ENCODE results near the gene NRROS. TPM values are rescaled to one million over a fixed set of nuclear protein-coding genes. Genes with fewer than 3 reads are reported as not detected.
A peak's percentile ranks its signal among the peaks of the same experiment; 100 is the strongest.
"Not testable (repeated sequence)": the region's sequence is repeated elsewhere in the genome, so short reads cannot be mapped to it uniquely, and the experiment has no call there.

NRROS gene
- total RNA-seq, result 0.72 to 1.3 TPM (median 0.93 TPM) in 3 replicates

DNA sequence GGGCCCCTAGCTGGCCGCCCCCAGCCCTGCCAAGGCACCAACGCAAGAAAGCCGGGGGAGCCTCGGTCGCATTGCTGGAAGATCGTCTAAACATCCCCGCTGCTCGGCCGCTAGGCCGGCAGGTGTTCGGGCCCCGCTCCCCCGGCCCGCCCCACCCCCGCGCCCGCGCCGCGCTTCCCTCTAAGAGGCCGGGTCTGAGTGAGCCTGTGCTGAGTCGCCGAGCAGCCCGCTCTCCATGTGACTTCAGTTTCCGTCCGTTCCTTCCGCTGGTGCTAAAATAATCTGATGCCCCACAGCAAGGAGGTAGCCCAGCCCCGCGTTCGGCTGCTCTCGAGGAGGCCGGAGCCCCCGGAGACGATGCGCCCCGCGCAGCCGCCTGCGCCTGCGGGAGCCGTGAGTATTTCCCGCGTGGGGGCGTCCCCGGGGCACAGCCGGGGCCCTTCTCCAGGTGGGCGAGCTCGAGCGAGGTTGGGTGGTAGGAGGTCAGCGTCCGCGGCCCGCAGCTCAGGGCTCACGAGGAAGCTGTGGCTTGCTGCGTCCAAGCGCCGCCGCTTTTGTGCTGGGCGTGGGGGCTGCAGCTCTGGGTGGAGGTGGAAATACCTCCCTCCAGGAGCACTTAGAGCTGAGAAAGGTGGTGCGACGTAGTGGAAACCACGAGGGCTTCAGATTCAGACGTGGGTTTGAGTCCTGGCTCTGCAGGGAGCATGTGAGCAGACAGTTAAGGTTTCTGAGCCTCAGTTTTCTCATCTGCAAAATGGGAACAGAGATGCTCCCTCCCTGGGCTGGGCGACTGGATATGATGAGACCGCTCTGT is at the start of gene NRROS:
Gene NRROS, plus strand, starts transcription at position 212 of the 814 bp plus-strand sequence. CDS start 14,846 bp downstream, outside the sequence.
- Mint-ChIP-seq H3K36me3 (no peaks in the 10 kb centered on the region), H3K4me1 (peaks cover 6% of the 10 kb centered on the region), H3K9me3 (no peaks in the 10 kb centered on the region), H3K27ac (no peak within 1 kb of the TSS), H3K27me3 (ENCODE audit: low read depth) (peaks cover 33% of the 10 kb centered on the region), H3K4me3 (peak within 1 kb of the TSS; percentile 61)
- TF ChIP-seq, protein P1, sequence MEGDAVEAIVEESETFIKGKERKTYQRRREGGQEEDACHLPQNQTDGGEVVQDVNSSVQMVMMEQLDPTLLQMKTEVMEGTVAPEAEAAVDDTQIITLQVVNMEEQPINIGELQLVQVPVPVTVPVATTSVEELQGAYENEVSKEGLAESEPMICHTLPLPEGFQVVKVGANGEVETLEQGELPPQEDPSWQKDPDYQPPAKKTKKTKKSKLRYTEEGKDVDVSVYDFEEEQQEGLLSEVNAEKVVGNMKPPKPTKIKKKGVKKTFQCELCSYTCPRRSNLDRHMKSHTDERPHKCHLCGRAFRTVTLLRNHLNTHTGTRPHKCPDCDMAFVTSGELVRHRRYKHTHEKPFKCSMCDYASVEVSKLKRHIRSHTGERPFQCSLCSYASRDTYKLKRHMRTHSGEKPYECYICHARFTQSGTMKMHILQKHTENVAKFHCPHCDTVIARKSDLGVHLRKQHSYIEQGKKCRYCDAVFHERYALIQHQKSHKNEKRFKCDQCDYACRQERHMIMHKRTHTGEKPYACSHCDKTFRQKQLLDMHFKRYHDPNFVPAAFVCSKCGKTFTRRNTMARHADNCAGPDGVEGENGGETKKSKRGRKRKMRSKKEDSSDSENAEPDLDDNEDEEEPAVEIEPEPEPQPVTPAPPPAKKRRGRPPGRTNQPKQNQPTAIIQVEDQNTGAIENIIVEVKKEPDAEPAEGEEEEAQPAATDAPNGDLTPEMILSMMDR (IDR thresholded peaks at IDR 0.05; ENCODE audit: unreplicated experiment), result no peak
- DNase-seq (ENCODE audit: low spot score in 2 of 2, unreplicated experiment in 2 of 2), result peak in 1 of 2 experiments; percentile 53

DNA sequence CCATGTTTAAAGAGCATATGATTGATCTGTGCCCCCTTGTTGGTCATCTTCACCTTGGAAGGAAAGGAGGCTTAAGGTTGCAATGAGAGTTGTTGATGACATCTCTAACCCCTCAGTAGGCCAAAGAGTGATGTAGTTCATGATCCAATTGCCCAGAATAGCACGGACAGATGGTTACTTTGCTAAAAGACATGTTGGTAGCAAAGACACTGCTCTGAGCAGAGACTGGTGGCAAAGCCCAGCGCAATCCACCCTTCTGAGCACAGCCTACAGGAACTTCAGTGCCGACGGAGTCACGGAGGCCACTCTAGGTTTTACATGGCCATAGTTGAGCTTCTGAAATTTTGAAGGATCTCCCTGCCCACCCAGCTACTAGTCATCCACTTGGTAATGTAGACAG is 49.2 kb upstream of the NRROS start:
- no peak overlapping the region for H3K4me3 Mint-ChIP-seq
- H3K4me1 Mint-ChIP-seq, result no peaks in the 10 kb centered on the region
- DNase-seq (ENCODE audit: low spot score in 2 of 2, unreplicated experiment in 2 of 2), result no peak
- peaks cover 8% of the 10 kb centered on the region for H3K36me3 Mint-ChIP-seq
- TF ChIP-seq, protein P1 (IDR thresholded peaks at IDR 0.05; ENCODE audit: unreplicated experiment), result no peak
- H3K27me3 Mint-ChIP-seq (ENCODE audit: low read depth), result no peaks in the 10 kb centered on the region
- no peaks in the 10 kb centered on the region for H3K9me3 Mint-ChIP-seq
- H3K27ac Mint-ChIP-seq, result no peak overlapping the region

DNA sequence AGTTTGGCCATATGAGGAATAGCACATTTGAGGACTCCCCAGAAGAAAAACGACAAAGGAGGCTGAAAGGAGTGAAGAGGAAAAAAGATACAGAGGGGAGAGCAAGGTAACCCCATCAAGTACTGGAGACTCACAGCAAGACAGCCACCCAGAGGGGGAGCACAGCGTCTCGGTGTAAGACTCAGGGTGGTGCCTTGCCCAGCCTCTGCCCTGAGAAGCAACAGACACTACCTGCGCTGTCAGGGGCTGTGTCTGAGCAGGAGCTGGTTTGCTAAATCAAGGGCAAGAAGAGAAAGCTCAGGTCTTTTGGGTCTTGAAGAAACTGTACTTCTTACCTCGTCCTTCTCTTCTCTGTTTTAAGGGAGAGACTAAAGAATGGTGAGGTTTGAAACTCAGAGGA is 43.1 kb upstream of the NRROS start:
- TF ChIP-seq, protein P1 (IDR thresholded peaks at IDR 0.05; ENCODE audit: unreplicated experiment), result no peak
- Mint-ChIP-seq H3K27ac (no peak overlapping the region), H3K27me3 (ENCODE audit: low read depth) (no peaks in the 10 kb centered on the region), H3K9me3 (no peaks in the 10 kb centered on the region), H3K4me3 (no peak overlapping the region), H3K36me3 (no peaks in the 10 kb centered on the region), H3K4me1 (peaks cover 5% of the 10 kb centered on the region)
- no peak for DNase-seq (ENCODE audit: low spot score in 2 of 2, unreplicated experiment in 2 of 2)

DNA sequence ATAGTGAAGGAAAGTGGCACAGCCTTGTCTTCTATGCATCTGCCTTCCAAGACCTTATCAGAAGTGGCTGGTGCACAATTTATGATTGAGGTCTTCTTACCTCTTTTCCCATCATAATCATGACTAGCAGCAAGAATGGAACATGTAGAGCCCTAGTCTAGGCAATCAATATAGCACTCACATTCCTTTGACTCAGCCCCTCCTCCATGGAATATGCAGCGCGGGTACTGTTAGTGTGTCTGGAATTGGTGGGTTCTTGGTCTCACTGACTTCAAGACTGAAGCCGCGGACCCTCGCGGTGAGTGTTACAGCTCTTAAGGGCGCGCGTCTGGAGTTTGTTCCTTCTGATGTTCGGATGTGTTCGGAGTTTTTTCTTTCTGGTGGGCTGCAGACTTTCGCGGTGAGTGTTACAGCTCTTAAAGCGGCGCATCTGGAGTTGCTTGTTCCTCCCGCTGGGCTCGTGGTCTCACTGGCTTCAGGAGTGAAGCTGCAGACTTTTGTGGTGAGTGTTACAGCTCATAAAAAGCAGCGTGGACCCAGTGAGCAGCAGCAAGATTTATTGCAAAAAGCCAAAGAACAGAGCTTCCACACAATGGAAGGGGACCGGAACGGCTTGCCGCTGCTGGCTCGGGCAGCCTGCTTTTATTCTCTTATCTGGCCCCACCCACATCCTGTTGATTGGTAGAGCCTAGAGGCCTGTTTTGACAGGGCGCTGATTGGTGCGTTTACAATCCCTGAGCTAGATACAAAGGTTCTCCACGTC is 41.3 kb upstream of the NRROS start:
- H3K36me3 Mint-ChIP-seq; DNase-seq (ENCODE audit: low spot score in 2 of 2, unreplicated experiment in 2 of 2); H3K9me3 Mint-ChIP-seq; H3K27me3 Mint-ChIP-seq (ENCODE audit: low read depth); H3K4me1 Mint-ChIP-seq; H3K27ac Mint-ChIP-seq: not testable (repeated sequence)
- H3K4me3 Mint-ChIP-seq, result peak overlapping the region; percentile 35

DNA sequence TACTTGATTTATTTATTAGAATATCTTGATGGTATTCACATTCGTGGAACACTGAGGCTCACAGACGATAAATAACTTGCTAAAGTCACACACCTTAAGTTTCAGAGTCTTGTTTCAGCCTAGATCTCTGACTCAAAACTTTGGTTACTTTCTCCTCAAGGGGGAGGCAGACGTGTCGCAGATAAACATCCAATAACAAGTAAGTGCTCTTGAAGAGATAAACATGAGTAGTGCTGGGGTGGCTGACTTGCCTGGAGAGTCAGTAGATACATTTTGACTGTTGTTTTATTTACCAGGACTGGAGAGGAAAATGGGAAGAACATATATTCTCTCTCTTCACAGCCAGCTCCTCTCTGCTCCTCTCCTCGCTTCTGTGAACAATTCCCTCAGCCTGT is 39.8 kb upstream of the NRROS start:
- H3K27ac Mint-ChIP-seq, result no peak overlapping the region
- peaks cover 8% of the 10 kb centered on the region for H3K4me1 Mint-ChIP-seq
- H3K27me3 Mint-ChIP-seq (ENCODE audit: low read depth), result no peaks in the 10 kb centered on the region
- no peak for DNase-seq (ENCODE audit: low spot score in 2 of 2, unreplicated experiment in 2 of 2)
- no peak overlapping the region for H3K4me3 Mint-ChIP-seq
- no peaks in the 10 kb centered on the region for H3K36me3 Mint-ChIP-seq
- TF ChIP-seq, protein P1 (IDR thresholded peaks at IDR 0.05; ENCODE audit: unreplicated experiment), result no peak
- no peaks in the 10 kb centered on the region for H3K9me3 Mint-ChIP-seq

DNA sequence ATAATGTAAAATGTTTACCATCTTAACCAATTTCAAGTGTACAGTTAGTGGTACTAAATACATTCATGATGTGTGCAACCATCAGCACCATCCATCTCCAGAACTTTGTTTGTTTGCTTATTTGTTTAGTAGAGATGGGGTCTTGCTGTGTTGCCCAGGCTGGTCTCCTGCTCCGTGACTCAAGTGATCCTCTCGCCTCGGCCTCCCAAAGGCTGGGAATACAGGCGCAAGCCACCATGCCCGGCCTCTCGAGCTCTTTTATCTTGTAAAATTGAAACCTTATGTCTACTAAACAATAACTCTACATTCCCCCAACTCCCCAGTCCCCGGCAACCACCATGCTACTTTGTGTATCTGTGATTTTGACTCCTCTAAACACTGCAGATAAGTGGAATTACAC is 39.1 kb upstream of the NRROS start:
- Mint-ChIP-seq H3K27ac (no peak overlapping the region), H3K4me3 (no peak overlapping the region), H3K9me3 (no peaks in the 10 kb centered on the region), H3K4me1 (peaks cover 8% of the 10 kb centered on the region), H3K27me3 (ENCODE audit: low read depth) (peaks cover 1% of the 10 kb centered on the region), H3K36me3 (no peaks in the 10 kb centered on the region)
- TF ChIP-seq, protein P1 (IDR thresholded peaks at IDR 0.05; ENCODE audit: unreplicated experiment), result no peak
- no peak for DNase-seq (ENCODE audit: low spot score in 2 of 2, unreplicated experiment in 2 of 2)

Data from mesothelial cell of epicardium (in vitro differentiated cells).